ENCODE measurements around the gene DGKH. TPM values are rescaled to one million over a fixed set of nuclear protein-coding genes. Genes with fewer than 3 reads are reported as not detected.

Gene DGKH
- total and polyA plus RNA-seq, 7 donors = 0.42 to 4.6 (median 2.1) TPM

DNA sequence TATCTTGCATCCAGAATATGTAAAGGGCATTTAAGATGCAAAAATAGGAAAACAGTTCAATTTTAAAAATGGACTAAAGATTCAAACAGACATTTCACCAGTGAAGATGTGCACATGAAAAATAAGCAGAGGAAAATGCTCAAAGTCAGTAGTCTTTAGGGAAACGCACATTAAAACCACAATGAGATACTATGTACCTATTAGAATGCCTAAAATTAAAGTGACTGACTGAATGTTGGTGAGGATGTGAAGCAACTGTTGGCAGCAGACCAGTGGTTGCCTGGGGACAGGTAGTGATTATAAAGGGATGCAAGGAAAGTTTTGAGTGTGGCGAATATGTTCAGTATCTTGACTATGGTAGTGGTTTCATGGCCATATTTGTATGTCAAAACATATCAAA lies 75.2 kb downstream of the DGKH start:
- DNase-seq (no peak), ATAC-seq (no peak)
- TF ChIP-seq CTCF (IDR thresholded peaks at IDR 0.05) = no peak
- H3K4me1 ChIP-seq = no peaks in the 10 kb centered on the region
- 93 to 98% (median 97%) methylated on average over 2 of the region's 2 CpGs for WGBS, 3 donors
- H3K9me3 ChIP-seq = no peaks in the 10 kb centered on the region
- H3K36me3 ChIP-seq (ENCODE audit: insufficient read depth in 1 of 2, low read depth in 1 of 2) = no peaks in the 10 kb centered on the region
- H3K4me3 ChIP-seq = no peak overlapping the region
- H3K27ac ChIP-seq = no peak overlapping the region
- no peaks in the 10 kb centered on the region for H3K27me3 ChIP-seq (ENCODE audit: insufficient read depth in 3 of 3, low read length in 2 of 3)
- intact Hi-C loops (cut with DNase I) = no loop called here

DNA sequence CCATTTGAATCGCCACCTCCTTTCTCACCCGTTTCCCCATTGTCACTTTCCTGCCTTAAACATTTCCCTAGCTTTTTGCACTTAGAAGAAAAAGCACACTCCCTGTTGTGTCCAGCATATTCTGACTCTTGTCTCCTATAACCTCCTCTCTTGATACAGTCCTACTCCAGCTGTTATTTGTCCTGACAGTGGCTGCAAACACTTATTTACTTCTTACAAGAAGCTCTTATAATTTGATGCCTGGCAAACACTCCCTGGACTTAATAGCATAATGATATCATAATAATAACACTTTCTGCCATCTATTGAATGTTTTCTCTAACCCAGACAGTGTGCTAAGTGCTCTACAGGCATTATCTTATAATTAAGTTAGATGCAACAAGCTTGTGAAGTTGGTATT lies 76.6 kb downstream of the DGKH start:
- Histone ChIP-seq H3K4me3 (no peak overlapping the region), H3K9me3 (no peaks in the 10 kb centered on the region), H3K27me3 (ENCODE audit: insufficient read depth in 3 of 3, low read length in 2 of 3) (no peaks in the 10 kb centered on the region), H3K4me1 (no peaks in the 10 kb centered on the region), H3K27ac (no peak overlapping the region), H3K36me3 (ENCODE audit: insufficient read depth in 1 of 2, low read depth in 1 of 2) (no peaks in the 10 kb centered on the region)
- ATAC-seq (no peak), DNase-seq (no peak)
- no peak for TF ChIP-seq CTCF (IDR thresholded peaks at IDR 0.05)
- WGBS, 3 donors = 81 to 91% (median 86%) methylated on average over 2 of the region's 2 CpGs
- intact Hi-C loops (cut with DNase I) = no loop called here

DNA sequence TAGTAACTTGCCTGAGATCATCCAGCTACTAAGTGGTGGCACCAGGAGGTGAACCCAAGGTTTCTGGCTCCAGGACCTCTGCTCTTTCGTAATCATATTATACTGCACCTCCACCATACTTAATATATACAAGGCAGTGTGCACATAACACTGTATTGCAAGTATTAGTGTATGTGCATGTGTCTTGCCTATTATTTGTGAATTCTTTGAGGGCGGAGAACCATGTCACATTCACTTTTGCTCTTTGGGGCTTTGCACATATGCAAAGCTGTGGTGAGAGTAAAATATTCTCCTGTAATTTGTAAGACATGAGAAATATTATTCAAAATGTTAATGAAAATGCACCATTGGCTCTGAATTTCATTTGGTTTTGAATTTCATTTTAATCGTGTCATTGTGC lies 78.6 kb downstream of the DGKH start:
- intact Hi-C loops (cut with DNase I) = no loop called here
- no peaks in the 10 kb centered on the region for H3K9me3 ChIP-seq
- no peaks in the 10 kb centered on the region for H3K36me3 ChIP-seq (ENCODE audit: insufficient read depth in 1 of 2, low read depth in 1 of 2)
- TF ChIP-seq CTCF (IDR thresholded peaks at IDR 0.05) = no peak
- H3K4me3 ChIP-seq = no peak overlapping the region
- WGBS, 3 donors = 89 to 94% (median 91%) methylated on average over 3 of the region's 3 CpGs
- H3K4me1 ChIP-seq = no peaks in the 10 kb centered on the region
- H3K27me3 ChIP-seq (ENCODE audit: insufficient read depth in 3 of 3, low read length in 2 of 3) = no peaks in the 10 kb centered on the region
- DNase-seq (no peak), ATAC-seq (no peak)
- no peak overlapping the region for H3K27ac ChIP-seq

DNA sequence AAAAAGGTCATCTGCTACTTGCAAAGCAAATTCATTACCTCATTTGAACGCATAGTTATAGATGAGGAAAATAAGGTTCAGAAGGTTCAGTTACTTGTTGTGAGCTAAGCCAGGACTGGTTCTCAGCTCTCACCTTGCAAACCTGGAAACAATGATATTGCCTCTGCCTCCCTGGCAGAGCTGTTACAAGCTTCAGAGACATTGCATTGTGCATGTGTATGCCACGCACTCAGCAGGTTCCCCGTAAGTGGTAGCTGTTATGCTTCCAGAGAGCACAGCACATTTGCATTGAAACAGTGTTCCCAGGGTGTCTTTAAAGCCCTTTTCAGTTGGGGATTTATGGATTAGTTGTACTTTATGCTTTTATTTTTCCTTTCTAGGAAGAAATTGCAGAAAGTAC lies 80.6 kb downstream of the DGKH start:
- Histone ChIP-seq H3K27ac (no peak overlapping the region), H3K9me3 (no peaks in the 10 kb centered on the region), H3K27me3 (ENCODE audit: insufficient read depth in 3 of 3, low read length in 2 of 3) (no peaks in the 10 kb centered on the region), H3K36me3 (ENCODE audit: insufficient read depth in 1 of 2, low read depth in 1 of 2) (no peaks in the 10 kb centered on the region), H3K4me3 (no peak overlapping the region), H3K4me1 (no peaks in the 10 kb centered on the region)
- TF ChIP-seq CTCF (IDR thresholded peaks at IDR 0.05) = no peak
- ATAC-seq = no peak
- intact Hi-C loops (cut with DNase I) = no loop called here
- DNase-seq = no peak
- 81 to 96% (median 89%) methylated on average over 3 of the region's 3 CpGs for WGBS, 3 donors

GRCh38 chr13:42136518-42136917 lies 88.1 kb downstream of the DGKH start:
- intact Hi-C loops (cut with DNase I) = no loop called here
- H3K36me3 ChIP-seq (ENCODE audit: insufficient read depth in 1 of 2, low read depth in 1 of 2) = no peaks in the 10 kb centered on the region
- no peak overlapping the region for H3K4me3 ChIP-seq
- no peaks in the 10 kb centered on the region for H3K4me1 ChIP-seq
- ATAC-seq (no peak), DNase-seq (no peak)
- H3K27ac ChIP-seq = no peak overlapping the region
- WGBS, 3 donors = 87 to 93% (median 89%) methylated on average over 3 of the region's 3 CpGs
- TF ChIP-seq CTCF (IDR thresholded peaks at IDR 0.05) = no peak
- H3K27me3 ChIP-seq (ENCODE audit: insufficient read depth in 3 of 3, low read length in 2 of 3) = no peaks in the 10 kb centered on the region
- H3K9me3 ChIP-seq = no peaks in the 10 kb centered on the region

Data from psoas muscle (tissue), 8 donors.